Osteoblast (primary cell): ENCODE measurements around the gene SOX13. TPM values are rescaled to one million over a fixed set of nuclear protein-coding genes. Genes with fewer than 3 reads are reported as not detected.

Experiments used
- DNase-seq: peaks from one replicate; pipeline ENCODE4 v3.0.0; 2011; ENCODE audit warnings: low spot score, mixed read lengths; ENCODE audit not compliant: insufficient read length; ENCODE audit errors: missing footprints
- H2AFZ ChIP-seq: 2 replicates; pipeline ENCODE4 v1.6.0; 2011; ENCODE audit warnings: mild to moderate bottlenecking, low read length
- H3K27ac ChIP-seq: 2 replicates; pipeline ENCODE4 v1.5.1; 2011; ENCODE audit warnings: mild to moderate bottlenecking, low read depth, low read length, moderate library complexity
- H3K27me3 ChIP-seq: 2 replicates; pipeline ENCODE4 v1.6.0; 2012; ENCODE audit warnings: mild to moderate bottlenecking, control low read depth, inconsistent platforms, low read length, moderate library complexity; ENCODE audit not compliant: insufficient read depth
- H3K36me3 ChIP-seq: 2 replicates; pipeline ENCODE4 v1.5.1; 2011; ENCODE audit warnings: mild to moderate bottlenecking, low read length, control low read depth, moderate library complexity; ENCODE audit not compliant: insufficient read depth
- H3K4me1 ChIP-seq: 2 replicates; pipeline ENCODE4 v1.5.1; 2011; ENCODE audit warnings: mild to moderate bottlenecking, low read length, control low read depth, moderate library complexity; ENCODE audit not compliant: insufficient read depth
- H3K4me2 ChIP-seq: 2 replicates; pipeline ENCODE4 v1.6.0; 2011; ENCODE audit warnings: mild to moderate bottlenecking, low read length; ENCODE audit not compliant: insufficient read depth
- H3K4me3 ChIP-seq: fragments of 200-600 bp; sonication (generic); 3 replicates; pipeline ENCODE4 v1.5.1; 2012; ENCODE audit warnings: mild to moderate bottlenecking, low read length, inconsistent platforms; ENCODE audit not compliant: insufficient read depth
- H3K79me2 ChIP-seq: 2 replicates; pipeline ENCODE4 v1.6.0; 2012; ENCODE audit warnings: mild to moderate bottlenecking, low read length, control low read depth, inconsistent platforms; ENCODE audit not compliant: insufficient read depth
- H3K9me3 ChIP-seq: 2 replicates; pipeline ENCODE4 v1.5.1; 2011; ENCODE audit warnings: low read depth, low read length, control low read depth
- H4K20me1 ChIP-seq: 2 replicates; pipeline ENCODE4 v1.6.0; 2012; ENCODE audit warnings: mild to moderate bottlenecking, low read length, control low read depth; ENCODE audit not compliant: insufficient read depth
- CTCF ChIP-seq: IDR thresholded peaks from 2 replicates; pipeline ENCODE4 v1.5.1; 2011; ENCODE audit warnings: mild to moderate bottlenecking, low read depth, low read length, moderate library complexity; ENCODE audit errors: extremely low read depth
- total RNA-seq: library from RNA; depleted of rRNA; stranded (reverse); fragments of >200 nt; gene quantifications from 2 replicates; pipeline ENCODE4 v1.2.3, GENCODE V29; 2012

SOX13 gene
- total RNA-seq, 1 donor = 9.0 TPM

- Histone ChIP-seq H3K27ac (no peak overlapping the region), H3K4me3 (no peak overlapping the region), H2AFZ (no peak overlapping the region), H4K20me1 (no peaks in the 10 kb centered on the region), H3K4me1 (peaks cover 13% of the 10 kb centered on the region), H3K36me3 (no peaks in the 10 kb centered on the region), H3K9me3 (peaks cover 5% of the 10 kb centered on the region), H3K4me2 (no peak overlapping the region), H3K27me3 (peaks cover 3% of the 10 kb centered on the region), H3K79me2 (no peaks in the 10 kb centered on the region)
- no peak for TF ChIP-seq CTCF
- DNase-seq = no peak
These were observed 99.6 kb downstream of the SOX13 start for GRCh38 chr1:204172404-204173029.

GRCh38 chr1:204174958-204175357 is 102.0 kb downstream of the SOX13 start:
- DNase-seq = peak; percentile 43
- Histone ChIP-seq H3K4me2 (no peak overlapping the region), H4K20me1 (no peaks in the 10 kb centered on the region), H3K36me3 (no peaks in the 10 kb centered on the region), H3K79me2 (no peaks in the 10 kb centered on the region), H3K9me3 (peaks cover 5% of the 10 kb centered on the region), H3K4me3 (no peak overlapping the region), H3K27me3 (peaks cover 10% of the 10 kb centered on the region), H2AFZ (no peak overlapping the region), H3K4me1 (peaks cover 13% of the 10 kb centered on the region), H3K27ac (no peak overlapping the region)
- TF ChIP-seq CTCF = no peak

- Histone ChIP-seq H3K36me3 (no peaks in the 10 kb centered on the region), H3K4me1 (peaks cover 13% of the 10 kb centered on the region), H3K27ac (no peak overlapping the region), H4K20me1 (no peaks in the 10 kb centered on the region), H3K9me3 (no peaks in the 10 kb centered on the region), H3K4me3 (no peak overlapping the region), H3K4me2 (no peak overlapping the region), H2AFZ (no peak overlapping the region), H3K79me2 (no peaks in the 10 kb centered on the region), H3K27me3 (peaks cover 10% of the 10 kb centered on the region)
- DNase-seq = no peak
- TF ChIP-seq CTCF = no peak
These were observed 103.1 kb downstream of the SOX13 start for GRCh38 chr1:204176049-204176448.

- DNase-seq = no peak
- H2AFZ ChIP-seq = no peak overlapping the region
- TF ChIP-seq CTCF = no peak
These were observed 104.2 kb downstream of the SOX13 start for GRCh38 chr1:204177133-204177532.

More at GRCh38 chr1:204177133-204177532, 104.2 kb downstream of the SOX13 start:
- H4K20me1 ChIP-seq = no peaks in the 10 kb centered on the region
- H3K27ac ChIP-seq = no peak overlapping the region
- no peak overlapping the region for H3K4me2 ChIP-seq
- H3K4me1 ChIP-seq = peaks cover 5% of the 10 kb centered on the region
- H3K79me2 ChIP-seq = no peaks in the 10 kb centered on the region
- H3K9me3 ChIP-seq = no peaks in the 10 kb centered on the region
- H3K27me3 ChIP-seq = peaks cover 10% of the 10 kb centered on the region
- no peaks in the 10 kb centered on the region for H3K36me3 ChIP-seq
- no peak overlapping the region for H3K4me3 ChIP-seq

Other genes with a start within 250 kb of the SOX13 start
- 45.7 and 46.3 TPM in 2 replicates for gene SNRPE, start 211.5 kb upstream of the SOX13 start, total RNA-seq
- gene ETNK2, start 78.9 kb downstream of the SOX13 start, total RNA-seq = 0.72 and 1.2 TPM in 2 replicates
- not detected in 2 replicates for gene REN, start 93.2 kb downstream of the SOX13 start, total RNA-seq
- not detected in 2 replicates for gene KISS1, start 123.4 kb downstream of the SOX13 start, total RNA-seq
- not detected in 2 replicates for gene GOLT1A, start 140.9 kb downstream of the SOX13 start, total RNA-seq